ENCODE data around the gene PIK3R6. TPM values are rescaled to one million over a fixed set of nuclear protein-coding genes. Genes with fewer than 3 reads are reported as not detected.

PIK3R6 gene
- total RNA-seq, 2 donors from 2014 or later: 0.66 TPM; not detected in 1

DNA sequence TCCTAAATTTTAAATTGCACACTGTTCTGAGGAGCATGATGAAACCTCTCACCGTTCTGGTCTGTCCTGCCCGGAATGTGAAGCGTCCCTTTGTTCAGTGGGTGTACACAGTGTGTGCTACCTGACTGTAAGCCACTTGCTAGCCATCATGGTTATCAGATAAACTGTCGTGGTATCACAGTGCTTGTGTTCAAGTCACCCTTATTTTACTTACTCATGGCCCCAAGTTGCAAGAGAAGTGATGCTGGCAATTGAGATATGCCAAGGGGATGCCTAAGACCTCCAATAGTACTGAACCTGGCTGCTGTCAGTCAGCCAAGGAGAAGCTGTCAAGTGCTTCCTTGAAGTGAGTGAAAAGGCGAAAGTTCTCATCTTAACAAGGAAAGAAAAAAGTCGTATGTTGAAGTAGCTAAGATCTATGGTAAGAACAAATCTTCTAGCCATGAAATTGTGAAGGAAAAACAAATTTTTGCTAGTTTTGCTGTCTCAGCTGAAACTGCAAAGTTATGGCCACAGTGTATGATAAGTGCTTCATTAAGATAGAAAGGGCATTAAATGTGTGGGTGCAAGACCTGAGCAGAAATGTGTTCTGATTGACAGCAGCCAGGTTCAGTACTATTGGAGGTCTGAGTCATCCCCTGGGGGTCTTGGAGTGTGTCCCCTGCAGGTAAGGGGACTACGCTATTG is 5.8 kb downstream of the PIK3R6 start:
- Histone ChIP-seq H3K36me3 (replicated peaks in 1 of 2; ENCODE audit: insufficient read depth in 1 of 2, low read depth in 2 of 2) (no peaks in the 10 kb centered on the region), H3K4me1 (peaks cover 10% of the 10 kb centered on the region), H3K27me3 (no peaks in the 10 kb centered on the region), H3K9me3 (no peaks in the 10 kb centered on the region), H3K27ac (no peak overlapping the region), H3K4me3 (no peak overlapping the region)
- intact Hi-C loops (cut with DNase I): no loop called here
- TF ChIP-seq, protein P1, sequence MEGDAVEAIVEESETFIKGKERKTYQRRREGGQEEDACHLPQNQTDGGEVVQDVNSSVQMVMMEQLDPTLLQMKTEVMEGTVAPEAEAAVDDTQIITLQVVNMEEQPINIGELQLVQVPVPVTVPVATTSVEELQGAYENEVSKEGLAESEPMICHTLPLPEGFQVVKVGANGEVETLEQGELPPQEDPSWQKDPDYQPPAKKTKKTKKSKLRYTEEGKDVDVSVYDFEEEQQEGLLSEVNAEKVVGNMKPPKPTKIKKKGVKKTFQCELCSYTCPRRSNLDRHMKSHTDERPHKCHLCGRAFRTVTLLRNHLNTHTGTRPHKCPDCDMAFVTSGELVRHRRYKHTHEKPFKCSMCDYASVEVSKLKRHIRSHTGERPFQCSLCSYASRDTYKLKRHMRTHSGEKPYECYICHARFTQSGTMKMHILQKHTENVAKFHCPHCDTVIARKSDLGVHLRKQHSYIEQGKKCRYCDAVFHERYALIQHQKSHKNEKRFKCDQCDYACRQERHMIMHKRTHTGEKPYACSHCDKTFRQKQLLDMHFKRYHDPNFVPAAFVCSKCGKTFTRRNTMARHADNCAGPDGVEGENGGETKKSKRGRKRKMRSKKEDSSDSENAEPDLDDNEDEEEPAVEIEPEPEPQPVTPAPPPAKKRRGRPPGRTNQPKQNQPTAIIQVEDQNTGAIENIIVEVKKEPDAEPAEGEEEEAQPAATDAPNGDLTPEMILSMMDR (IDR thresholded peaks at IDR 0.05): no peak
- TF ChIP-seq POLR2A (IDR thresholded peaks at IDR 0.05): no peak
- WGBS, 2 donors: 52 to 54% methylated on average over 7 of the region's 7 CpGs
- no peak for DNase-seq
- ATAC-seq: no peak

DNA sequence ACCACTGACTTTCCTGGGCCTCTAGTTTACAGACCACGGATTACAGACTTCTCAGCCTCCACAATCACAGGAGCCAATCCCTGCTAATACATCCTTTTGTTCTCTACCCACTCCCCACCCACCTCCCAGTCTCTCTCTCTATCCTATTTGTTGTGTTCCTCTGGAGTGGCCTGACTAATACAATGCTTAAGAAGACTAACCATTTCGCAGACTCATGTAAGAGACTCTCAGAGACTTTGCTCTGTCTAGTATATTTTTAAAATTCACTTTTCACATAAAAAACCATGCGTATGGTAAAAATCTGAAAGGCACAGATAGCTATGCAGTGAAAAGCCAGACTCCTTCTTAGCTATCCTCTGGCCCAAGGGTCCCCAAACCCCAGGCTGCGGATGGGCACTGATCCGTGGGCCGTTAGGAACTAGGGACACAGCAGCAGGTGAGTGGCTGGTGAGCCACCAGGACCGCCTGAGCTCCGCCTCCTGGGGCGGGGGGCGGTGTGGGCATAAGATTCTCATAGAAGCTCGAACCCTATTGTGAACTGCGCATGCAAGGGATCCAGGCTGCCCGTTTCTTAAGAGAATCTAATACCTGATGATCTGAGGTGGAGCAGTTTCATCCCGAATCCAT is 7.6 kb downstream of the PIK3R6 start:
- TF ChIP-seq POLR2A (IDR thresholded peaks at IDR 0.05): no peak
- TF ChIP-seq, protein P1 (IDR thresholded peaks at IDR 0.05): no peak
- Histone ChIP-seq H3K4me3 (no peak overlapping the region), H3K9me3 (no peaks in the 10 kb centered on the region), H3K36me3 (replicated peaks in 1 of 2; ENCODE audit: insufficient read depth in 1 of 2, low read depth in 2 of 2) (no peaks in the 10 kb centered on the region), H3K4me1 (peaks cover 10% of the 10 kb centered on the region), H3K27ac (no peak overlapping the region), H3K27me3 (no peaks in the 10 kb centered on the region)
- no peak for ATAC-seq
- DNase-seq: no peak
- 73 to 74% methylated on average over 13 to 14 of the region's 14 CpGs for WGBS, 2 donors
- intact Hi-C loops (cut with DNase I): no loop called here

DNA sequence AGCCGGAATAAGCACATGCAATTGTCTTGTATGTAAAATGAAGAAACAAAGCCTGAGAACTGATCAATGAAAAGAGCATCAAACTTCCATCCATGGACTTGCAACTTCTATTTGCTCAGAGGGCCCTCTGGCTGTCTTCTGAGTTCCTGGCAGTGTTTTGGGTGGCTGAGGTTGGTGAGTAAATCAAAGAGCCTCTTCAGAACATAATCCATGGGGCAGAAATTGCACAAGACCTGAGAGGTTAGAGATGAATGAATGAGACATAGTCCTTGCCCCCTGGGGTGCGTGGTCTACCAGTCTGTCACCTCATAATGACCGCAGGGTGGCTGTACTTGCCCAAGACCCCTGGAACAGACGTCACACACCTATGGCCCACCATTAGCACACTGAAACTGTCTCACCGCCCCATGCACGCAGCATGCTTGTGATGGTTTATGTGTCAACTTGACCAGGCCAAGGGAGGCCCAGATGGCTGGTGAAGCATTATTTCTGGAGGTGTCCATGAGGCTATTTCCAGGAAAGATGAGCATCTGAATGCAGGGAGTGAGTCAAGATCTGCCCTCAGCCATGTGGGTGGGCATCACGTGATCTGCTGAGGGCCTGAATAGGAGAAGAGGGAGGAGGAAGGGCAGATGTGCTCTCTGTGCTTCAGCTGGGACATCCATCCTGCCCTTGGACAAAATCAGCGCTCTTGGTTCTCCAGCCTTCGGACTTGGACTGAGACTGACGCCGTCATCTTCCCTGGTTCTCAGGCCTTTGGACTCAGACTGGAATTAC is 8.3 kb downstream of the PIK3R6 start:
- 67 to 78% methylated on average over 11 of the region's 11 CpGs for WGBS, 2 donors
- no peak overlapping the region for H3K27ac ChIP-seq

GRCh38 chr17:8857919-8858318 is 9.6 kb downstream of the PIK3R6 start:
- Histone ChIP-seq H3K4me1 (peaks cover 10% of the 10 kb centered on the region), H3K9me3 (no peaks in the 10 kb centered on the region), H3K4me3 (no peak overlapping the region), H3K27ac (no peak overlapping the region), H3K36me3 (replicated peaks in 1 of 2; ENCODE audit: insufficient read depth in 1 of 2, low read depth in 2 of 2) (no peaks in the 10 kb centered on the region), H3K27me3 (no peaks in the 10 kb centered on the region)
- DNase-seq: no peak
- WGBS, 2 donors: 9 to 21% methylated on average over 5 of the region's 5 CpGs
- TF ChIP-seq, protein P1 (IDR thresholded peaks at IDR 0.05): no peak
- TF ChIP-seq POLR2A (IDR thresholded peaks at IDR 0.05): no peak
- intact Hi-C loops (cut with DNase I): no loop called here
- no peak for ATAC-seq

More for the DNA sequence above, 8.3 kb downstream of the PIK3R6 start:
- ATAC-seq (no peak), DNase-seq (peak in 1 of 4 donors; percentile 18)
- intact Hi-C loops (cut with DNase I): no loop called here
- Histone ChIP-seq H3K4me1 (peaks cover 10% of the 10 kb centered on the region), H3K27me3 (no peaks in the 10 kb centered on the region), H3K9me3 (no peaks in the 10 kb centered on the region), H3K4me3 (no peak overlapping the region), H3K36me3 (replicated peaks in 1 of 2; ENCODE audit: insufficient read depth in 1 of 2, low read depth in 2 of 2) (no peaks in the 10 kb centered on the region)
- TF ChIP-seq POLR2A (IDR thresholded peaks at IDR 0.05): no peak
- TF ChIP-seq, protein P1 (IDR thresholded peaks at IDR 0.05): no peak
